Breast epithelium (tissue), 4 donors: ENCODE data around the gene DSTYK. TPM values are rescaled to one million over a fixed set of nuclear protein-coding genes. Genes with fewer than 3 reads are reported as not detected.

ENCODE experiments used
- DNase-seq, 2 donors: peaks; one replicate each; pipeline ENCODE4 v3.0.0-alpha.2; 2019; ENCODE audit warnings: low spot score in 2 of 2
- H3K27ac ChIP-seq, 2 donors: fragments of 200-600 bp; sonication (generic) in 1 of 2; one replicate each; pipeline ENCODE4 v1.5.1; 2016 to 2019; ENCODE audit warnings: mild to moderate bottlenecking in 1 of 2
- H3K27me3 ChIP-seq, 2 donors: fragments of 200-600 bp; sonication (generic) in 1 of 2; one replicate each; pipeline versions ENCODE4 v1.5.1 to v1.6.0; 2017 to 2019; ENCODE audit warnings: control low read depth in 1 of 2, mild to moderate bottlenecking in 1 of 2
- H3K36me3 ChIP-seq: fragments of 200-600 bp; one replicate; pipeline ENCODE4 v1.5.1; 2019
- H3K4me1 ChIP-seq, 2 donors: fragments of 200-600 bp; sonication (generic); one replicate each; pipeline ENCODE4 v1.5.1; 2016 to 2019; ENCODE audit warnings: control low read depth in 1 of 2
- H3K4me3 ChIP-seq, 3 donors: fragments of 200-600 bp; sonication (generic); 1 replicate in 2 of 3; 2 replicates in 1 of 3; pipeline ENCODE4 v1.5.1; 2016 to 2019; ENCODE audit warnings: mild to moderate bottlenecking in 3 of 3, moderate library complexity in 2 of 3
- H3K9me3 ChIP-seq, 2 donors: fragments of 200-600 bp; sonication (generic) in 1 of 2; one replicate each; pipeline ENCODE4 v1.5.1; 2016 to 2019; ENCODE audit warnings: control low read depth in 1 of 2
- CTCF ChIP-seq, 3 donors: fragments of 450-650 bp; IDR thresholded peaks; one replicate each; pipeline ENCODE4 v1.5.1; 2016 to 2017; ENCODE audit warnings: antibody characterized with exemption in 3 of 3, mild to moderate bottlenecking in 3 of 3, moderate library complexity in 3 of 3
- POLR2A ChIP-seq: fragments of 450-650 bp; IDR thresholded peaks from one replicate; pipeline ENCODE4 v1.6.1; 2016; ENCODE audit warnings: antibody characterized with exemption, mild to moderate bottlenecking, moderate library complexity
- POLR2AphosphoS5 ChIP-seq, 3 donors: sonication (generic); formaldehyde crosslinking; IDR thresholded peaks; one replicate each; pipeline ENCODE4 v1.6.1; 2017; ENCODE audit warnings: antibody characterized with exemption in 3 of 3
- intact Hi-C: fragments of 100-400 bp; cut with DNase I; formaldehyde crosslinking; loops from one replicate; pipeline ENCODE4 v1.15.1; 2023; ENCODE audit warnings: low total_unique reads
- total RNA-seq, 3 donors: library from RNA; depleted of rRNA; stranded (reverse); fragments of >200 nt; gene quantifications; one replicate each; pipeline ENCODE4 v1.1.0, GENCODE V29; 2016

Gene DSTYK
- total RNA-seq, 3 donors from 2014 or later = 10.2 to 19.3 (median 12.5) TPM

DNA sequence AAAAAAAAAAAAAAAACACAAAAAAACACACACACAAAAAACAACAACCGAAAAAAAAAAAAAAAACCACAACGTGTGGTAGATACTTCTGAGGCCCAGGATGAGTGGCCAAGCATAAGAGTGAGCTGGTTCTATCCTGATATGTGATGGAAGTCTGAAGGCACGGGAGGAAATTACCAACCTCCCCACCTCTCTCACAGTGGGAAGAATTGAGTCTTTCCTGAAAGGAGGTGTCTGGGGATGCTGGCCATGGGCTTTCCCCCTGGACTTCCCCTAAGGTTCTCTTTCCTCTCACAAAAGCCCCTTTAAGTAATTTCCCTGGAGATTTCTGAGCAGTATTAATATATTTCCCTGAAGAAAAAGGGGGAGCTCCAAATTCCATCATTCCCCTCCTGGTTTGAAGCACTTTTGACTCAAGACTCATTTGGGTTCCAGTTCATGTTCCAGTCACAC, 21.5 kb upstream of the DSTYK start:
- H3K27ac ChIP-seq = no peak overlapping the region
- H3K27me3 ChIP-seq = no peaks in the 10 kb centered on the region
- no peak for DNase-seq
- no peaks in the 10 kb centered on the region for H3K36me3 ChIP-seq
- no peaks in the 10 kb centered on the region for H3K9me3 ChIP-seq
- no peaks in the 10 kb centered on the region for H3K4me1 ChIP-seq
- H3K4me3 ChIP-seq = no peak overlapping the region
- no peak for TF ChIP-seq POLR2A
- no peak for TF ChIP-seq POLR2AphosphoS5 (IDR thresholded peaks at IDR 0.05)
- intact Hi-C loops = no loop called here

GRCh38 chr1:205232127-205232820, 20.8 kb upstream of the DSTYK start:
- Histone ChIP-seq H3K9me3 (no peaks in the 10 kb centered on the region), H3K36me3 (no peaks in the 10 kb centered on the region), H3K27ac (no peak overlapping the region), H3K4me1 (peaks cover 0 to under 1% of the 10 kb centered on the region in 2 donors), H3K27me3 (no peaks in the 10 kb centered on the region), H3K4me3 (no peak overlapping the region)
- intact Hi-C loops = no loop called here
- TF ChIP-seq POLR2A (no peak), POLR2AphosphoS5 (IDR thresholded peaks at IDR 0.05) (no peak), CTCF (IDR thresholded peaks at IDR 0.05) (no peak)
- DNase-seq = no peak

- H3K4me1 ChIP-seq = peaks cover 0 to 6% of the 10 kb centered on the region in 2 donors
- no peaks in the 10 kb centered on the region for H3K27me3 ChIP-seq
- no peak for TF ChIP-seq POLR2A
- no peak for TF ChIP-seq CTCF (IDR thresholded peaks at IDR 0.05)
- no peak for TF ChIP-seq POLR2AphosphoS5 (IDR thresholded peaks at IDR 0.05)
- no peak overlapping the region for H3K4me3 ChIP-seq
- H3K9me3 ChIP-seq = no peaks in the 10 kb centered on the region
- no peak overlapping the region for H3K27ac ChIP-seq
- no peak for DNase-seq
- intact Hi-C loops = no loop called here
- H3K36me3 ChIP-seq = no peaks in the 10 kb centered on the region
Measured at GRCh38 chr1:205230982-205231381, 19.5 kb upstream of the DSTYK start.

GRCh38 chr1:205229916-205230700, 18.6 kb upstream of the DSTYK start:
- intact Hi-C loops = no loop called here
- Histone ChIP-seq H3K4me1 (peaks cover 0 to 6% of the 10 kb centered on the region in 2 donors), H3K9me3 (no peaks in the 10 kb centered on the region), H3K4me3 (peak overlapping the region in 2 of 3 donors; percentile 70 to 80), H3K27ac (peak overlapping the region; percentile 25 to 40), H3K36me3 (no peaks in the 10 kb centered on the region), H3K27me3 (no peaks in the 10 kb centered on the region)
- TF ChIP-seq CTCF (IDR thresholded peaks at IDR 0.05) (no peak), POLR2A (no peak), POLR2AphosphoS5 (IDR thresholded peaks at IDR 0.05) (no peak)
- no peak for DNase-seq

DNA sequence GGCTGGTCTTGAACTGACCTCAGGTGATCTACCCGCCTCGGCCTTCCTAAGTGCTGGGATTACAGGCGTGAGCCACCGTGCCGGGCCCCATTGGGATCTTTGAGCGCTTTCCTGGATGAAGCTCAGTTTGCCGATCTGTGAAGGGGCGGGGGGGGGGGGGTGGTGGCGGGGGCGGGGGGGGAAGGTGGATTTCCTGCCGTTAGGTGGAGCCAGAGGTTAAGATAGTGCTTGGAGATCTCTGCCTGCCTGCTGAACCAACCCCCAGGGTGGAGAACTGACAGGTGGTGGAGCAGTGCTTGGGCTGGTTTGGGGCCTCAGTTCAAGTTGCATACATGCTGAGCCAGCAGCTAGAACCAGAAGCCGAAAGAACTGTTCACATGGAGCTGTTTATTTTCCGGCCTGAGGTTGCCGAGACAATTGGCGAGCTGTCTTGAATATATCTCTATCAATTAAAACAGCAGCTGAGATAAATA, 17.9 kb upstream of the DSTYK start:
- Histone ChIP-seq H3K27me3 (no peaks in the 10 kb centered on the region), H3K4me1 (peaks cover 0 to 6% of the 10 kb centered on the region in 2 donors), H3K36me3 (no peaks in the 10 kb centered on the region), H3K4me3 (peak overlapping the region; percentile 57 to 80 (median 70)), H3K27ac (peak overlapping the region; percentile 25 to 40), H3K9me3 (no peaks in the 10 kb centered on the region)
- peak in 1 of 2 donors; percentile 33 for DNase-seq
- TF ChIP-seq CTCF (IDR thresholded peaks at IDR 0.05) (no peak), POLR2AphosphoS5 (IDR thresholded peaks at IDR 0.05) (no peak), POLR2A (no peak)
- intact Hi-C loops = no loop called here
